ENCODE data around the gene TNFRSF14. TPM values are rescaled to one million over a fixed set of nuclear protein-coding genes. Genes with fewer than 3 reads are reported as not detected.

The TNFRSF14 gene
- total and polyA plus RNA-seq, 2 experiments from 2014 or later, result 0.24 to 0.75 TPM

DNA sequence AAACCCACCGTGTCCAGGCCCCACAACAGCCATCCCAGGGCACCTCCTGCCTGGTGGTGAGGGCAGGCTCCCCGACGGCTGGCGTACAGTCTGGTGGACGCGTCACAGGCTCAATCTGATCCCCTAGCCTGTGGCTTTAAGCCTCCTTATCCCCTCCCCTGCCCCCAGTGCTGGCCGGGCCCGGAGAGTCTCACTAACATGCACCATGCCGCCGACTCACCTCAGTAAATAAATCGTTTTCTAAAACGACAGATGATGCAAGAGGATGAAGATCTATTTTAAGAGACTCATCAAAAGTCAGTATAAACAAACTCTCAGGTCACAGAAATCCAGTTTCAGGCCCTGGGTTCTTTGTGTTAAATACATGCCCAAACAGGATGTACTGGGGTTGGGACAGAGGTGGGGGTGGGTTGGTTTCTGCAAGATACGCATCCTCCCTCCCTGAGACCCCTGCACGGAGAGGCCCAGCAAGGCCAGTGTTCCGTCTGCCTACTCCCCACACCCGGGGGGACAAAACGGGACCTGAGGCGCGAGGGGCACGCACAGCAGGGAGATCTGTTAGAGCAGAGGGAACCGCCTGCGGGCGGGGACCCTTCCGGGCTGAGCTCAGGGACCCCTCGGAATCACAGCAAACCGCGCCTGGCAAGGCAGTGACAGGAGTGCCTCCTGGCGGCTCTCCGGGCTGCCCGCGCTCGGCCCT is 32.8 kb upstream of the TNFRSF14 start:
- DNase-seq (ENCODE audit: low read depth in 1 of 2, low spot score in 1 of 2), result no peak

DNA sequence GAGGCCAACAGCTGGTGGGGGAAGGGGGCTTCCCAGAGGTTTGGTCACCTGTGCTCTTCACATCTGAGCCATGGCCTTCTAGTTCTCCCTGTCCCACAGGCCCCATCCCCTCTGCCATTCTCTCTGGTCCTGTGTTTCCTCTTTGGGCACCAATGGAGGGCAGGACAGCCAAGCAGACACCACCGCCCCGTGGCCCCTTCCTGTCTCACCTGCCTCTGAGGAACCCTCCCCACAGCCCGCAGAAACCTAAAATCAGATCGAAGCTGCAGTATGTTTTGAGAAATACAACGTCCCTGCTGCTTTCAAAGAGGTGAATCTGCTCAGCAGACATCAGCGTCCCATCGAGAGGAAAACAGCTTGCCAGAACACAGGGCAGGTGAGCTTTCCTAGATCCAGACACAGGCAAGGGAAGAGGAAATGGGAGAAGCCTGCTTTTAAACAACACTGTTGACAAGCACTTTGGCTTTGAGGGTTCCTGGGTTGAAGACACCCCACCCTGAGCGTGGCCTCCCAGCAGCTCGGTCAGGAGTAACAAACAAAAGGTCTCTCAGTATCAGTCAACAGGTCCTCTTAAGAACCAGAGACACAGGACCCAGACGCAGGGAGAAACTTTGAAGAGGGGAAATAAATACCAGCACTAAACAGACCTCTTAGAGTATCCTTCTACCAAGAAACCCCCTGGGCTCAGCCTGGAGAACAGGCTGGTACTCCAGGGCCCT is 32.1 kb upstream of the TNFRSF14 start:
- Histone ChIP-seq H3K9me3 (ENCODE audit: low read depth) (no peaks in the 10 kb centered on the region), H3K27me3 (peaks cover 22% of the 10 kb centered on the region), H3K27ac (no peak overlapping the region), H3K36me3 (peaks cover 4% of the 10 kb centered on the region), H3K4me3 (no peak overlapping the region), H3K4me1 (ENCODE audit: low read depth) (peaks cover 30% of the 10 kb centered on the region)
- TF ChIP-seq, protein P1, sequence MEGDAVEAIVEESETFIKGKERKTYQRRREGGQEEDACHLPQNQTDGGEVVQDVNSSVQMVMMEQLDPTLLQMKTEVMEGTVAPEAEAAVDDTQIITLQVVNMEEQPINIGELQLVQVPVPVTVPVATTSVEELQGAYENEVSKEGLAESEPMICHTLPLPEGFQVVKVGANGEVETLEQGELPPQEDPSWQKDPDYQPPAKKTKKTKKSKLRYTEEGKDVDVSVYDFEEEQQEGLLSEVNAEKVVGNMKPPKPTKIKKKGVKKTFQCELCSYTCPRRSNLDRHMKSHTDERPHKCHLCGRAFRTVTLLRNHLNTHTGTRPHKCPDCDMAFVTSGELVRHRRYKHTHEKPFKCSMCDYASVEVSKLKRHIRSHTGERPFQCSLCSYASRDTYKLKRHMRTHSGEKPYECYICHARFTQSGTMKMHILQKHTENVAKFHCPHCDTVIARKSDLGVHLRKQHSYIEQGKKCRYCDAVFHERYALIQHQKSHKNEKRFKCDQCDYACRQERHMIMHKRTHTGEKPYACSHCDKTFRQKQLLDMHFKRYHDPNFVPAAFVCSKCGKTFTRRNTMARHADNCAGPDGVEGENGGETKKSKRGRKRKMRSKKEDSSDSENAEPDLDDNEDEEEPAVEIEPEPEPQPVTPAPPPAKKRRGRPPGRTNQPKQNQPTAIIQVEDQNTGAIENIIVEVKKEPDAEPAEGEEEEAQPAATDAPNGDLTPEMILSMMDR (IDR thresholded peaks at IDR 0.05; ENCODE audit: low read depth, low read length), result no peak
- DNase-seq (ENCODE audit: low read depth in 1 of 2, low spot score in 1 of 2), result no peak

More for the DNA sequence above, 32.8 kb upstream of the TNFRSF14 start:
- H3K27me3 ChIP-seq, result peaks cover 15% of the 10 kb centered on the region
- H3K9me3 ChIP-seq (ENCODE audit: low read depth), result no peaks in the 10 kb centered on the region
- peaks cover 30% of the 10 kb centered on the region for H3K4me1 ChIP-seq (ENCODE audit: low read depth)
- no peak overlapping the region for H3K27ac ChIP-seq
- peaks cover 10% of the 10 kb centered on the region for H3K36me3 ChIP-seq
- TF ChIP-seq, protein P1 (IDR thresholded peaks at IDR 0.05; ENCODE audit: low read depth, low read length), result no peak
- no peak overlapping the region for H3K4me3 ChIP-seq

DNA sequence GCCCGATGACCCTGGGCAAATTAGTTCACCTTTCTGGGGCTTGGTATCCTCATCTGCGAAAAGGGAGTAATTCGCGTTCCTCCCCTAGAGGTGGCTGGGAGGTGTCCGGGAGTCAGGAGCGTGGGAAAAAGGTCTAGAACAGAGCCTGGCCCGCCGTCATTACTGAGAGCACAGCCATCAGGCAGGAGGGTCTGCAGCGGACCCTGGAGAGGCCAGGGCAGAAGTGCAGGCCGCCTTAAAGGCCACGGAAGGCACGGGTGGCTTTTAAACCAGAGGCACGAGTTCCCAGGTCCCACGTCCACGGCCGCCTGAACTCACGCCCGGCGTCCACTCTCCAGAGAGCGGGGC is 30.6 kb upstream of the TNFRSF14 start:
- peak in 1 of 2 donors; percentile 34 for DNase-seq (ENCODE audit: low read depth in 1 of 2, low spot score in 1 of 2)
- no peak overlapping the region for H3K27ac ChIP-seq

DNA sequence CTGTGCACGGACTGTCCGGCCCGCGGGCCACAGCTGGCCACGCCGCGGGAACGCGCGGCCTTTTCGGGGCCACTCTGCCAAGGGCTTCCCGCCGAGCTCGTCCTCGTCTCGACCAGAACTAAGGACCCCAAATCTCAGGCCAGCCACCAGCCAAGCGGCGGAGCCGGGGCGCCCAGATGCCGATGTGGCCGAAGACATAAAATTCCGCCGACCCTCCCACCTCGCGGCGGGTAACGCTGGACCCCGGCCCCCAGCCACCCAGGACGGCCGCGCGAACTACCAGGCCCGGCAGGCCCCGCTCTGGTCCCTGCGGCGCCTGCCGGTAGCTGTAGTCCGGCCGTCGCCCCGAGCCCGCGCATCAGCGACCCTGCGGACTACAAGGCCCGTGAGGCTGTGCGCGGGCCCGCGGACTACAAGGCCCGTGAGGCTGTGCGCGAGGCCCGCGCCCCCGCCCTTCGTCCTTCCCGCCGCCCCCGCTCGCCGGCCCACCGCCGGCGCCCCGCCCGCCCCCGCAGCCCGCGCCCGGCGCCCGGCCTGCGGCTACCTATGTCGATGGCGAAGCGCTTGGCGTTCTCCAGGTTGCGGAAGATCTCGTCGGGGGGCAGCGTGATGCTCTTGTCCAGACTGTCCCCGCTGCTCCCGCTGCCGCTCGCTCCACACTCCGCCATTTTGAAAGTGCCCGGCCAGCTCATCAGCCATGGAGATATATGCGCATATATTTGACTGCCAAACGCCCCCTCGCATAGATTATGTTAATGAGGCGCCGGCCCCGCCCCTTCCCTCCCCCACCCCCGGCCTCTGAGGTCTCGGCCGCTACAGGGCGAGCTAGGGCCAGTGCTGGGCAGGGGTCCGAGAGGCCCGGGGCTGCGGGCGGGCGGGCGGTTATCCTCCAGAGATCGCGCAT is 30.0 kb upstream of the TNFRSF14 start, which contains the start of gene PANK4:
Gene PANK4, minus strand, starts transcription at position 677 of the 904 bp plus-strand sequence. Its CDS starts 9 bp downstream, at position 668.
- H3K27ac ChIP-seq, result peak within 1 kb of the TSS; percentile 73
- H3K27me3 ChIP-seq, result peaks cover 42% of the 10 kb centered on the region
- DNase-seq (ENCODE audit: low read depth in 1 of 2, low spot score in 1 of 2), result peak; percentile 96 to 98
- TF ChIP-seq, protein P1 (IDR thresholded peaks at IDR 0.05; ENCODE audit: low read depth, low read length), result no peak
- no peaks in the 10 kb centered on the region for H3K9me3 ChIP-seq (ENCODE audit: low read depth)
- H3K4me1 ChIP-seq (ENCODE audit: low read depth), result peaks cover 30% of the 10 kb centered on the region
- no peaks in the 10 kb centered on the region for H3K36me3 ChIP-seq
- peak within 1 kb of the TSS; percentile 91 for H3K4me3 ChIP-seq

More for the DNA sequence above, 30.6 kb upstream of the TNFRSF14 start:
- TF ChIP-seq, protein P1 (IDR thresholded peaks at IDR 0.05; ENCODE audit: low read depth, low read length), result no peak
- H3K4me1 ChIP-seq (ENCODE audit: low read depth), result peaks cover 30% of the 10 kb centered on the region
- peaks cover 36% of the 10 kb centered on the region for H3K27me3 ChIP-seq
- peak overlapping the region; percentile 91 for H3K4me3 ChIP-seq
- peaks cover 2% of the 10 kb centered on the region for H3K36me3 ChIP-seq
- no peaks in the 10 kb centered on the region for H3K9me3 ChIP-seq (ENCODE audit: low read depth)
